Breast epithelium (tissue), 4 donors: ENCODE results near the gene USP20. TPM values are rescaled to one million over a fixed set of nuclear protein-coding genes. Genes with fewer than 3 reads are reported as not detected.

ENCODE experiments used
- DNase-seq, 2 donors: peaks; one replicate each; pipeline ENCODE4 v3.0.0-alpha.2; 2019; ENCODE audit warnings: low spot score in 2 of 2
- H3K27ac ChIP-seq, 2 donors: fragments of 200-600 bp; sonication (generic) in 1 of 2; one replicate each; pipeline ENCODE4 v1.5.1; 2016 to 2019; ENCODE audit warnings: mild to moderate bottlenecking in 1 of 2
- H3K27me3 ChIP-seq, 2 donors: fragments of 200-600 bp; sonication (generic) in 1 of 2; one replicate each; pipeline versions ENCODE4 v1.5.1 to v1.6.0; 2017 to 2019; ENCODE audit warnings: control low read depth in 1 of 2, mild to moderate bottlenecking in 1 of 2
- H3K36me3 ChIP-seq: fragments of 200-600 bp; one replicate; pipeline ENCODE4 v1.5.1; 2019
- H3K4me1 ChIP-seq, 2 donors: fragments of 200-600 bp; sonication (generic); one replicate each; pipeline ENCODE4 v1.5.1; 2016 to 2019; ENCODE audit warnings: control low read depth in 1 of 2
- H3K4me3 ChIP-seq, 3 donors: fragments of 200-600 bp; sonication (generic); 1 replicate in 2 of 3; 2 replicates in 1 of 3; pipeline ENCODE4 v1.5.1; 2016 to 2019; ENCODE audit warnings: mild to moderate bottlenecking in 3 of 3, moderate library complexity in 2 of 3
- H3K9me3 ChIP-seq, 2 donors: fragments of 200-600 bp; sonication (generic) in 1 of 2; one replicate each; pipeline ENCODE4 v1.5.1; 2016 to 2019; ENCODE audit warnings: control low read depth in 1 of 2
- POLR2A ChIP-seq: fragments of 450-650 bp; IDR thresholded peaks from one replicate; pipeline ENCODE4 v1.6.1; 2016; ENCODE audit warnings: antibody characterized with exemption, mild to moderate bottlenecking, moderate library complexity
- POLR2AphosphoS5 ChIP-seq, 3 donors: sonication (generic); formaldehyde crosslinking; IDR thresholded peaks; one replicate each; pipeline ENCODE4 v1.6.1; 2017; ENCODE audit warnings: antibody characterized with exemption in 3 of 3
- intact Hi-C: fragments of 100-400 bp; cut with DNase I; formaldehyde crosslinking; loops from one replicate; pipeline ENCODE4 v1.15.1; 2023; ENCODE audit warnings: low total_unique reads
- total RNA-seq, 3 donors: library from RNA; depleted of rRNA; stranded (reverse); fragments of >200 nt; gene quantifications; one replicate each; pipeline ENCODE4 v1.1.0, GENCODE V29; 2016
- TF ChIP-seq, protein P1 (sequence below), 3 donors: fragments of 450-650 bp; IDR thresholded peaks; one replicate each; pipeline ENCODE4 v1.5.1; 2016 to 2017; ENCODE audit warnings: antibody characterized with exemption in 3 of 3, mild to moderate bottlenecking in 3 of 3, moderate library complexity in 3 of 3

USP20 gene
- total RNA-seq, 3 donors from 2014 or later: 15.0 to 30.9 (median 22.3) TPM

DNA sequence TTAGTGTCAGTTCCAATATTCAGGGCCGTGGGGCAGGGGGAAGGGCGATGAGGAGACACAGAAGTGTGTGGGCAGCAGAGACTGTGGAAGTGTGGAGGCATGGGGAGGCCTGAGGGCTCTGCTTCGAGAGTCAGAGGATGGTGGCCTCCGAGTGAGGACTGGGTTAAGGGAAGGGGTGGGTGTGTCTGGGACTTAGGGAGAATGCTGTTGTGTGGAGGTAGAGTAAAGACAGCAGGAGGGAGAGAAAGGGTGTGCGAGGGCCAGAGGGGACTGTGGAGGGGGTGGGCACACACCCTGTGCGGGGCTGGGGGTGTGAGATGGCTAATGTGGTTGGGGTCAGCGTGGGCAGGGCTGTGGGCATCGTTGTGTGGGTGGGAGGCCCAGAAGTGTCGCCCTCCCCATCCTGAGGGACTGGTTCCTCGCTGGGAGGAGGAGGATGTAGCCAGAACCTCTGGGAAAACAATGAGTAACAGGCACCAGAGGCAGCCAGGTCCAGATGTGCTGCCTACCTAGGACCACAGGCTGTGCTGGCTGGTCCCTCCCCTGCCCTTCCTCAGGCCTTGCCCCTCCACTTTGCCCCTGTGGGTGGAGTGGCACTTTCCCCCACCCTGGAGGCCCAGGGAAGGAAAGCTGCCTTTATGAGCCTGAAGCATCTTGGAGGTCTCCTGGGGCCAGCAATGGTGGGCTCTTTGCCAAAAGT lies 4.2 kb downstream of the USP20 start:
- Histone ChIP-seq H3K36me3 (no peaks in the 10 kb centered on the region), H3K27me3 (no peaks in the 10 kb centered on the region), H3K4me1 (peaks cover 0 to 12% of the 10 kb centered on the region in 2 donors), H3K27ac (peak overlapping the region in 1 of 2 donors; percentile 20), H3K9me3 (no peaks in the 10 kb centered on the region), H3K4me3 (no peak overlapping the region)
- TF ChIP-seq POLR2AphosphoS5 (IDR thresholded peaks at IDR 0.05) (no peak), POLR2A (no peak)
- TF ChIP-seq, protein P1, sequence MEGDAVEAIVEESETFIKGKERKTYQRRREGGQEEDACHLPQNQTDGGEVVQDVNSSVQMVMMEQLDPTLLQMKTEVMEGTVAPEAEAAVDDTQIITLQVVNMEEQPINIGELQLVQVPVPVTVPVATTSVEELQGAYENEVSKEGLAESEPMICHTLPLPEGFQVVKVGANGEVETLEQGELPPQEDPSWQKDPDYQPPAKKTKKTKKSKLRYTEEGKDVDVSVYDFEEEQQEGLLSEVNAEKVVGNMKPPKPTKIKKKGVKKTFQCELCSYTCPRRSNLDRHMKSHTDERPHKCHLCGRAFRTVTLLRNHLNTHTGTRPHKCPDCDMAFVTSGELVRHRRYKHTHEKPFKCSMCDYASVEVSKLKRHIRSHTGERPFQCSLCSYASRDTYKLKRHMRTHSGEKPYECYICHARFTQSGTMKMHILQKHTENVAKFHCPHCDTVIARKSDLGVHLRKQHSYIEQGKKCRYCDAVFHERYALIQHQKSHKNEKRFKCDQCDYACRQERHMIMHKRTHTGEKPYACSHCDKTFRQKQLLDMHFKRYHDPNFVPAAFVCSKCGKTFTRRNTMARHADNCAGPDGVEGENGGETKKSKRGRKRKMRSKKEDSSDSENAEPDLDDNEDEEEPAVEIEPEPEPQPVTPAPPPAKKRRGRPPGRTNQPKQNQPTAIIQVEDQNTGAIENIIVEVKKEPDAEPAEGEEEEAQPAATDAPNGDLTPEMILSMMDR (IDR thresholded peaks at IDR 0.05): no peak
- DNase-seq: no peak
- intact Hi-C loops: no loop called here

- Histone ChIP-seq H3K27me3 (no peaks in the 10 kb centered on the region), H3K4me3 (no peak overlapping the region), H3K36me3 (no peaks in the 10 kb centered on the region), H3K27ac (no peak overlapping the region), H3K4me1 (peaks cover 0 to 12% of the 10 kb centered on the region in 2 donors), H3K9me3 (no peaks in the 10 kb centered on the region)
- no peak for TF ChIP-seq POLR2A
- TF ChIP-seq, protein P1 (IDR thresholded peaks at IDR 0.05): no peak
- no peak for TF ChIP-seq POLR2AphosphoS5 (IDR thresholded peaks at IDR 0.05)
- intact Hi-C loops: no loop called here
- DNase-seq: no peak
These were observed 4.8 kb downstream of the USP20 start for GRCh38 chr9:129840034-129840433.

- Histone ChIP-seq H3K36me3 (no peaks in the 10 kb centered on the region), H3K27ac (no peak overlapping the region), H3K4me3 (no peak overlapping the region), H3K4me1 (peaks cover 0 to 11% of the 10 kb centered on the region in 2 donors), H3K9me3 (no peaks in the 10 kb centered on the region), H3K27me3 (no peaks in the 10 kb centered on the region)
- intact Hi-C loops: no loop called here
- DNase-seq: no peak
- no peak for TF ChIP-seq POLR2A
- no peak for TF ChIP-seq POLR2AphosphoS5 (IDR thresholded peaks at IDR 0.05)
- TF ChIP-seq, protein P1 (IDR thresholded peaks at IDR 0.05): no peak
These were observed 5.8 kb downstream of the USP20 start for GRCh38 chr9:129841071-129841470.

DNA sequence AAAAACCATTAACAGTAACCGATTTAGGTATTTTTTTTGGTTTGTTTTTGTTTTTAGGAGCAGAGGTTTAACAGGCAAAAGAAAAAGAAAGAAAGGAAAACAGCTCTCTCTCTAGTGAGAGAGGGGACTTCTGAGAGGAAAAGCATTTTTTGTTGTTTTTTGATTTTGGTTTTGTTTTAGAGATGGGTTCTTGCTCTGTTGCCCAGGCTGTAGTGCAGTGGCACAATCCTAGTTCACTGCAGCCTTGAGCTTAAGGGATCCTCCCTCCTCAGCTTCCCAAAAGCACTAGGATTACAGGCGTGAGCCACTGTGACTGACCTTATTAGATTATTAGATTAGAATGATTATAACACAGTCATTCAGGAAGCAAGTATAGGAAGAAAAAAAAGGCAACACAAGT lies 10.1 kb downstream of the USP20 start:
- no peak for DNase-seq
- Histone ChIP-seq H3K4me3 (no peak overlapping the region), H3K9me3 (no peaks in the 10 kb centered on the region), H3K36me3 (peaks cover 4% of the 10 kb centered on the region), H3K27ac (no peak overlapping the region), H3K4me1 (no peaks in the 10 kb centered on the region), H3K27me3 (no peaks in the 10 kb centered on the region)
- intact Hi-C loops: no loop called here
- TF ChIP-seq, protein P1 (IDR thresholded peaks at IDR 0.05): no peak
- TF ChIP-seq POLR2A: no peak
- no peak for TF ChIP-seq POLR2AphosphoS5 (IDR thresholded peaks at IDR 0.05)

- Histone ChIP-seq H3K36me3 (peaks cover 4% of the 10 kb centered on the region), H3K4me1 (no peaks in the 10 kb centered on the region), H3K27ac (no peak overlapping the region), H3K9me3 (no peaks in the 10 kb centered on the region), H3K27me3 (no peaks in the 10 kb centered on the region), H3K4me3 (no peak overlapping the region)
- TF ChIP-seq POLR2AphosphoS5 (IDR thresholded peaks at IDR 0.05): no peak
- TF ChIP-seq, protein P1 (IDR thresholded peaks at IDR 0.05): no peak
- no peak for TF ChIP-seq POLR2A
- intact Hi-C loops: no loop called here
- no peak for DNase-seq
These were observed 13.6 kb downstream of the USP20 start for GRCh38 chr9:129848712-129849441.
